GM15510 (cell line): ENCODE measurements around the gene NUDCD3.

Experiments
- POLR2A ChIP-seq: IDR thresholded peaks from 3 replicates; pipeline ENCODE4 v1.6.1; 2011; ENCODE audit warnings: borderline replicate concordance; ENCODE audit not compliant: insufficient read length; ENCODE audit errors: extremely low read depth

Gene NUDCD3

DNA sequence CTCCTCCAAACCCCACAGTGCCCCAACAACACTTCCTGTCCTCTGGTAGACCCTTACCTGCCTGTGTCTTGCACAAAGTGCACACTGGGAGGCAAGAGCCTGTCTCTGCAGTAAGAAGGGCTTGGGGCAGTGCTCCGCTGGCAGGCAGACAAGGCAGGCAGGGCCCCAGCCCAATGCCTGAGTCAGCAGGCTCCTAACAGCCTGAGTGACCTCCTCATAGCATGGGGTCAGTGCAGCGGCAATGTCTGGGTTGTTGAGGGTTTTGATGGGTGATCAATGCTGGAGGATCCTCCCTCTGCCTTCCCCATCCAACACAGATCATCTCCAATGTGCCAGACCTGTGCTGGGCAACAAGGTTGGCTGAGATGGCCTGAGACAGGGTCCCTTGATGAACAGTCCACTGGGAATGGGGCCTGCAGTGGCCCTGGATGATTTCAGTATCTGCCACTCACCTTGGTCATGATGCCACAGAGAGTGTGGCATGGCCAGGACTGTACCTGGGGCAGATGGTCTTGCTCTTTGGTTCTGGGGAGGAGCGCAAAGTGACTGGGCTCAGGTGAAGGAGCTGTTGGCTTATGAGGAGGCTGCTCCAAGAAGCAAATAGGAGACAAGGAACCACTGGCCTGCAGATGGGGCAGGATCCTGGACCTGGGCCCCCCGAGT, 109.5 kb downstream of the NUDCD3 start:
- no peak for TF ChIP-seq POLR2A

DNA sequence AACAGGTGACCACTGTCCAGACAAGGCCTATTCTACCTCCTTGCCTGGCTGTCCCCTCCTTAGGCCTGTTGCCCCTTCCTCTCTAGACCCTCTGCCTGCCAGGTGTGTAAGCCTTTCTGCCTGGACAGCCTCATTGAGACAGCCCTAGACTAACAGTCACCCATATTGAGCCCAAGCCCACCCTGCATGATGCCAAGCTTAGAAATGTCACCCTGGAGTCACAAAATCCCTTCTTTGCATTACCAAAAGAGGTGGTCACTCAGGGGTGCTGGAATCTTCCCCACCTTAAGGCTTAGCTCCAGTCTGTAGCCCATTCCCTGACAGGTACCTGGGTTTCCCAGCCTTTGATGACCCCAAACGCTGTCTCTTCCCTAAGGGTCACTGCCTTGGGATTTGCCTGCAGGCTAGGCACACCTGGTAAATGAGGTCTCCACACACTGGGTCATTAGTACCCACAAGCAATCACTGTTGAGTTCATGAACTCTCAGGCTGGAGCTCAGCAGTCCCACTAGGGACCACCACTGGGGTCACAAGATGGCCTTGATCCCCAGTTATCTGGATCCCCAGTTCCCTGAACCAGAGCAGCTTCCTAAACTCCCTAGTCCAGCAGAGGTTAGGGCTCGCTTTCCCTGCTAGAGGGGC, 110.1 kb downstream of the NUDCD3 start:
- TF ChIP-seq POLR2A = no peak

DNA sequence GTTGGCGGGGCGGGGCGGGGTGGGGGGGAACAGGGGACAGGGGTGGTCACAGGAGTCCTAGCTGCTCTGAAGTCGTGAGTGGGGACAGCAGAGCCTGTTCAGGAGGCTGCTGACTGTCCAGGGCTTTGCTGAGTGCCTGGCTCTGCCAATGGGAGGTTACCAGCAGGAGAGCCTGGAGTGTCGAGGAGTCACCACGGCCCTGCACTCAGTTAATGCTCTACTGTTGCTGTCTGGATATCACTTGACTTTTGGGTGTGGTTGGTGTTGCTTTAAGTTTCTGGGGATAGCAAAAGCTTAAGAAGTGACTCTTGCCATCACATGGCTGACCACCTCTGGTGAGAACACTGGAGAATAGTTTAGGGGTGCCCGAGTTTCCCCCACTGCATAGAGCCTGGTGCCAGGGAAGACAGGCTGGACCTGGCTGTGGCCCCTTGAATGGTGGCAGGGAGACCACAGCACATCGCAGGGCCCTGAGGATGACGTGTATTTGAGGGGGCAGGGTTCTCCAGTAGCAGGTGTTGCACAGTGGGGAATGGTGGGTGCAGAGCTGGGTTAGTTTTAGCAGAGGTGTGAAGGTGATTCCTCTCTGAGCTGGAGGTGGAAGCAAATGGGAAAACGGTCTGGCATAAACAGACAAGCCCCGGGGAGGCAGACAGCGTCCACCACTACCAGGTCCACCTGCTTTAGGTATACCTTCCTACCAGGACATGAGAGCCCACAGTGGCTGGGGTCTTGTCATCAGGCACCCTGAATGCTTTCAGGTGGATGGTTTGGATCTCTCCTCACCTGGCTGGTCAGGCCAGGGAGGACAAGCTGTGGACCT, 110.9 kb downstream of the NUDCD3 start:
- no peak for TF ChIP-seq POLR2A

DNA sequence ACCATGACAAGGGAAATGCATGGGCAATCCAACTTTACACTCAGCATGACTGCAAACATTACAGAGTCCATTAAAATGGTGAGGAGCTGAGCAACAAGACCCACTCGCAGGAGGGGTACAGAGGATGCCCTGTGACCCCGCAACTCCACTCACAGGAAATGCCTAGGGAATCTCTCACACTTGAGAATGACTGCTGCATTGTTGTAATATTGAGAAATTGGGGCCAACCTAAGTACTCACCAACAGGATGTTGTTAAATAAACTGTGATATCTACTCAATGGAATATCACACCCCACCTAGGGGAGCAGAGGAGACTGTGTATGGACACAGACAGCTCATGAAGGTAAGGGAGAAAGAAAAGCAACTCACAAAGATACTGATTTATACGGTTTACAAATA, 111.7 kb downstream of the NUDCD3 start:
- TF ChIP-seq POLR2A = no peak

DNA sequence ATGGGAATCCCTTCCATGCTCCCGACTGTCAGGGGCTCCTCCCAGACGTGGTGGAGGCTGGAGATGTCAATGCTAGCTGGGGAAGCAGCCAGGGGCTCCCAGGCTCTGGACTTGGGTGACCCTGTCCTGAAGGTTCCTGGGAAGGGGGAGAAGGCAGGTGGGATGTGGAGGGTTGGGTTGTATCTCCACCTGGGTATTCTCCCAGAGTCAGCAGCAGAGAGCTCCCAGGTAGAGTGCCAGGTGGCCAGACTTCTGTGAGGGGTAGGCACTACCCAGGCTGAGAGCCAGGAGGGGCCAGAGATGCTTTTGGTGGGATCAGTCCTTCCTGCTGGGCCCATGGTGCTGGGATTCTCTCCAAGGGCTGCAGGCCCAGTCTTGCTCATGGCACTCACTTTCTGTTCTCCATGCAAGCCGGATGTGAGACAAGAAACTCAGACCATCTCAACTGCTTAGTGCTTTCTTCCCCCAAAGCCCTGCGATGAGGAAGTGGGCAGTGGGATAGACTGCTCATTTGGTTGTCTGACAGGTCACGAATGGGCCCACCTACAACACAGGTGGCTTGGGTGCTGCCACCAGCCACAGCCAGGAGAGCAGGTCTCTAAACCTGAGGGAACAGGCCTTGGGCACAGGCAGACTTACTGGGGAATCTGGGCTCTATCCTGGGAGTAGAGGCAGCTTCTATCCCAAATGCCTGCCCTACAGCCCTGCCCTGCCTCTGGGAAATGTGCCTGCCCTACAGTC, 112.6 kb downstream of the NUDCD3 start:
- TF ChIP-seq POLR2A = no peak

DNA sequence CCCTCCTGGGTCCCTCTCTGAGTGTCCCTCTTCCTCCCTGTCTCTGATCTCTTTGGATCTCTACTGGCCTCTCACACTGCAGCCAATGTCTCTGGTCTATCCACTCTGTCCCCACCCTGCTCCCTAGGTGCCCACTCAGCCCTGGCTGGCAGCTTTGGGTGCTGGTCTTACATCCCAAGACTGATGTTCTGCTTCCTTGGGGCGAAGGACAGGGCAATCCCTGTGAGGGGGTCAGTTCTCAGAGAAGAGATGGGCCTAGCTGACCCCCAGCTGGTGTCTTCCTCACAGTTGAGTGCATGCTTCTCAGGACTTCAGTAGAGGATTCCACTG, 113.4 kb downstream of the NUDCD3 start:
- no peak for TF ChIP-seq POLR2A

DNA sequence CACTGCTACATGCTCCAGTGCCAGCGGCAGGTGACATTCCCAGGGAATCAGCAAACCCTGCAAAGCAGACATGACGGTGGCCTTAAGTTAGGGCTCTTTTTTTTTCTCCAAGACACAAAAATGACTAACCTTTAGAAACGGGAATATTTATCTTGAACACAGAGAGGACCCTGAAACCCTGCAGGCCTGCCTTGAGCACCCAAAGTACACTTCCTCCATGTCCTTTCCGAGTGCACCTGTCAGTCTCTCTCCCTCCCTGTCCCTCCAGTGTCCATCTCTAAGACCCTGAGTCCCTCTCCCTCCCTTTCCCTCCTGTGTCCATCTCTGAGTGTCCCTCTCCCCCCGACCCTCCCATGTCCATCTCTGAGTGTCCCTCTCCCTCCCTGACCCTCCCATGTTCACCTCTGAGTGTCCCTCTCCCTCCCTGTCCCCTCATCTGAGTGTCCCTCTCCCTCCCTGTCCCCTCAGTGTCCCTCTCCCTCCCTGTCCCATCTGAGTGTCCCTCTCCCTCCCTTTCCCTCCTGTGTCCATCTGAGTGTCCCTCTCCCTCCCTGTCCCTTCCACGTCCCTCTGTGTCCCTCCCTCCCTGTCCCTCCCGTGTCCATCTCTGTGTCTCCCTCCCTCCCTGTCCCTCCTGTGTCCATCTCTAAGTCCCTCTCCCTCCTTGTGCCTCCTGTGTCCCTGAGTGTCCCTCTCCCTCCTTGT, 113.9 kb downstream of the NUDCD3 start:
- TF ChIP-seq POLR2A = no peak

DNA sequence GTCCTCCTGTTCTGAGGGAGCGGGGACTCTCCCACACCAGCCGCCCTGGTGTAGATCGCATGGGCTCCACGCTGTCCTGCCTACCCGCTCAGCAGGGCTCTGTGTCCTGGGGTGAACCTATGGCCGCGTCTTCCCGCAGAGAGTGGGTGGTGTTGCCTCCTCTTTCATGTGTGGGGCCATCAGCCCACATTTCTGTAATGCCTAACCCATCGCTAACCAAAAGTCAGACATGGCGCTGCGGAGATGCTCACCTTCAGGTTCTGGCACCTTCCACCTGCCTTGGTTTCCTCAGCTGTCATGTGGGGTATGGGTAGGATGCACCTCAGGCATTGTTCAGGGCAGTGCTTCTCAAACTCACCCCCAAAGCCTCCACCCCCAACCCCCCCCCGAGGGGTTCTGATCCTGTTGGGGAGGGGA, 114.5 kb downstream of the NUDCD3 start:
- no peak for TF ChIP-seq POLR2A

DNA sequence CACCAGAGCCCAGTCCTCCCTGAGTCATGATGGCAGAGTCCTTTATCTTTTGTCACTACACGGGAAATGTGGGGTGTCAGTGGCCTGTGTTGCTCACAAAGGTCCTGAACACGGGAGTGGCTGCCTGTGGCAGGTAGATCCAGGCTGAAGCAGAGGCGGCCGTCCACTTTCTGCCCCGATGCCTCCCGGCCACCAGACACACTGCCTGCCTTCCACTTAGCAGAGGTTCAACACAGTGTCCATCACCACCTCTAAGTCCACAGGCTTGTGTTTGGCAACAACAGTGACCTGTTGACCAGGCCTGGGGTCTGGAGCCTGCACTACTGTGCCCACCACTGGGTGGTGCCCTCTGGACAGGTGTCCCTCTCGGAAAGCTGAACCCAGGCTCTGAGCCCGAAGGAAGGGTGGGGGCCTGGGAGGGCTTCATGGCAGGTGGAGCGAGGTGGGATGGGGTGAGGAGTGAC, 115.2 kb downstream of the NUDCD3 start:
- no peak for TF ChIP-seq POLR2A

DNA sequence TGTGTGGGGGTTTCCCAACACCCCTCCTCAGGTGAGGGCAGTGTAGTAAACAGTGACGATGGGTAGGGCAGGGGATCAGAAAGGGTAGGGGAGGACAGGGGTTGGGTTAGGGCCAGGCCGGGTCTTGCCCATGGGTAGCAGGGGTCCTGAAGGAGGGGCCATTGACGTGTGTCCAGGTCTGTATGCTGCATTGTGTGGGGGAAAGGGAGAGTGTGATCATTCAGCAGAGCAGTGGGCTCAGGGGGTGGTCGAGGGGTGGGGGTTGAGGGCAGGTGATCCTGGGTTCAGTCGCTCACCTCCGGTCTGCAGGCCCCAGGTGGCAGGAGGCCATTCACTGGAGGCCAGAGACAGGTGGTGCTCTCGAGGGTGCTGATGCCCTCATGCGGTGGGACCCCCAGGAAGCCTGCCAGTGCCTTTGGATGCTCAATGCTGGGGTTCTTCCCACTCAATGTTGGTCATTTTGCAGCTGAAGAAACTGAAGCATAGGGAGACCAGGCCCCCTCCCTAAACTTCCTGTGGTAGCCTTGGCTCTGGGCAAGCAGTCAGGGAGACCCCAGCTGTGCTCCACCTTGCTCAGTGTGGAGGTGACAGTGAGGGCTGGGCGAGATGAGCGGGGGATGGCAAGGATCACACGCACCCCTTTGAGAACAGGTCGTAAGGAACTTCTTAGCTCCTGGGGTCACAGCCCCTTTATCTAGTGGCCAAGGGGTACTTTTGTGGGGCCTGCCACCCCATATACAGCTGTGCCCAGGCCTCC, 116.3 kb downstream of the NUDCD3 start:
- TF ChIP-seq POLR2A = no peak

DNA sequence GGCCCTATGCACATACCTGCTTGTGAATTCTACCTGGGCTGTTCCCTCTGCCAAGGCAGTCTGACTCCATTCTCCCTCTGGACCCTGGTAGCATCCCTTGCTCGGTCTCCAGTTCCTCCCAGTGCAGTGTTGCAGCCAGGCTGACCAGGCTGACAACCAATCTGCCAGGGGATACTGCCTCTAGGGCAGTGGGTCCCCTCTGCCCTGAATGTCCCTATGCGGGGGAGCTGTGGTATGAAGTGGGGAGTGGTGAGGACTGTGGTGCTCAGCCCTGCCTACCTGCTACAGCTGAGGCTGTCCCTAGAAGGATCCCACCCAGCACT, 117.1 kb downstream of the NUDCD3 start:
- TF ChIP-seq POLR2A = no peak

DNA sequence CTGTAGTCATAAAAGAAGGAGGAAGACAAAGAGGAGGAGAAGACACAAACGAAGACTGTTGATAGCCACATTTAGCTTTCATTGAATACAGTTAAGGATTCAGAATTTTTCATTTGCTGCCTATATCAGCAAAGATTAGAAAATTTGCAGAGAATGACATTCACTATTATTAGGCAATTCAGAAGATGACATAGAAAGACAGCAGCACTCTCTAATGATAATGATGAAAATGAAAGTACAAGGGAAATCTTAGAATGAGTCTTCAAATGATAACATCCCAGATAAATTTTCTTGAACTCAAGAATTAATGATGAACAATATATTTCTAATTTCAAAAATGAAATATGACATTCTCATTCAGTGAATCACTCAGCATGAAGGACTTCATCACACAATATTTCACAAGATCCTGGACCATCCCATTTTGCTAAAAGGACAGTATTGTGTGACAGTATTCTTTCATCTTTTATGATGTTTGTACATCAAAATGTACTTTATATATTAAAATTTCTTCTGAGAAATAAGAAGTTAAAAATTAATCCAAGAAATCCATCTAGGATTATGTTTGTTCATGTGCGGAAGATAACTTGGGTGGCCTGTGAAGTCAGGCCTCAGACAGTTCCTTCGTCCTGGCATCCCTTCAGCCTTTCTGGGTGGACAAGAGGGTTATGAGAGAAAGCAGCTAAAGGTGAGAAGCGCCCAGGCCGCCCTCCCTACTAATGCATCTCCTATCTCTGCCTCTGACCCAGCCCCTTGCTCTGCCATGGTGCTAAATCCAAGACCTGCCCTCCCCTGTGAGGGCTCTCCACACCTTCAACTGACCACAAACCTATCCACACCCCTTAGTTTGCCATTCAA, 117.7 kb downstream of the NUDCD3 start:
- TF ChIP-seq POLR2A = no peak

DNA sequence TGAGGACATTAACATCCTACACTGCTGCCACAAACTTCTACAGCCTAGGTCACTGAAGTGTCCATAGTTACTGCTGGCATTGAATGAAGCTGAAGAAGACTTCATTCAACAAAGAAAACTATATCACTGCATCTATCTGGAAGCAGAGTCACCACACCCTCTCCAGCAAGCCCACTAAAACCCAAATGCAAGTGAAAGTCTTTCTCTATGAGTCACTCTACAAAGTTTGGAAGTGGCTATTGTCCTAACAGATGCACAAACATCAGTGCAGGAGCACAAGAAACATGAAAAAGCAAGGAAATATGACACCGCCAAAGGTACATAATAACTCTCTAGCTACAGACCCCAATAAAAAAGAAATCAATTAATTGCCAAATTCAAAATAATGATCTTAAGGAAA, 121.6 kb downstream of the NUDCD3 start:
- no peak for TF ChIP-seq POLR2A
